HFFc6 (cell line): ENCODE measurements around the gene KDM6A. TPM values are rescaled to one million over a fixed set of nuclear protein-coding genes. Genes with fewer than 3 reads are reported as not detected.
A peak's percentile ranks its signal among the peaks of the same experiment; 100 is the strongest.
"Not testable (repeated sequence)": the region's sequence is repeated elsewhere in the genome, so short reads cannot be mapped to it uniquely, and the experiment has no call there.

ENCODE experiments used
- DNase-seq: peaks from one replicate; pipeline ENCODE4 v3.0.0-alpha.2; 2018
- H3K27ac Mint-ChIP-seq: 2 replicates; pipeline ENCODE4 v1.8.0; 2020; ENCODE audit warnings: mild to moderate bottlenecking, mixed read lengths
- H3K27me3 Mint-ChIP-seq: 2 replicates; pipeline ENCODE4 v1.8.0; 2021; ENCODE audit warnings: mild to moderate bottlenecking, moderate library complexity, mixed read lengths; ENCODE audit not compliant: insufficient read depth
- H3K36me3 Mint-ChIP-seq: 2 replicates; pipeline ENCODE4 v1.8.0; 2021; ENCODE audit warnings: low read depth, mixed read lengths
- H3K4me1 Mint-ChIP-seq: 2 replicates; pipeline ENCODE4 v1.8.0; 2020; ENCODE audit warnings: low read depth, mixed read lengths
- H3K4me3 Mint-ChIP-seq: 2 replicates; pipeline ENCODE4 v1.8.0; 2020; ENCODE audit warnings: mild to moderate bottlenecking, moderate library complexity, mixed read lengths
- H3K9me3 Mint-ChIP-seq: 2 replicates; pipeline ENCODE4 v1.8.0; 2020; ENCODE audit warnings: mild to moderate bottlenecking, mixed read lengths
- CTCF ChIP-seq: fragments of 200-600 bp; sonication (generic); IDR thresholded peaks from 2 replicates; pipeline ENCODE4 v1.5.0; 2021; ENCODE audit warnings: antibody characterized with exemption, mild to moderate bottlenecking
- long read RNA-seq: library from polyadenylated mRNA; unstranded; transcript quantifications from one replicate; pipeline ENCODE4 v2.0.0, GENCODE V29; 2019
- total RNA-seq, 6 experiments: library from RNA; stranded (reverse); fragmentation: NEBNext Ultra II Directional; extraction: Animal tissue kit (Norgen Biotek cat#: 25700); gene quantifications; 2 replicates in 1 of 6; 3 replicates in 5 of 6; pipeline ENCODE4 v1.2.3, GENCODE V29; 2021

The KDM6A gene
- total RNA-seq, result 10 to 100 TPM in 2 of 6 experiments, 1 to 10 TPM in 4; 6.4 to 14.3 (median 9.0) TPM
- long read RNA-seq, partial matches to known transcripts, result 3 of 5 reads
- long read RNA-seq, other reads (novel, unspliced or antisense), result 2 of 5 reads

- Mint-ChIP-seq H3K9me3 (no peaks in the 10 kb centered on the region), H3K27ac (peak within 1 kb of the TSS; percentile 95), H3K36me3 (peaks cover 5% of the 10 kb centered on the region), H3K4me1 (peaks cover 6% of the 10 kb centered on the region), H3K4me3 (peak within 1 kb of the TSS; percentile 97), H3K27me3 (0 out of 2 replicates have a peak, but pooled peaks cover 2% of the 10 kb centered on the region)
- TF ChIP-seq CTCF, result no peak
- DNase-seq, result peak; percentile 93
Observed at GRCh38 chrX:44872821-44873414, at the start of gene KDM6A. Gene KDM6A (plus strand): TSS chrX:44873188. CDS start chrX:44873552, 364 bp downstream.

- H3K4me1 Mint-ChIP-seq, H3K36me3 Mint-ChIP-seq, DNase-seq, H3K9me3 Mint-ChIP-seq, H3K4me3 Mint-ChIP-seq, H3K27ac Mint-ChIP-seq, H3K27me3 Mint-ChIP-seq: not testable (repeated sequence)
Observed at GRCh38 chrX:44823193-44823592, 49.8 kb upstream of the KDM6A start.

GRCh38 chrX:44828008-44828605 lies 44.9 kb upstream of the KDM6A start:
- Mint-ChIP-seq H3K4me1 (peaks cover 7% of the 10 kb centered on the region), H3K9me3 (no peaks in the 10 kb centered on the region), H3K27ac (no peak overlapping the region; the same call in 1 of the 2 replicates), H3K27me3 (no peaks in the 10 kb centered on the region), H3K4me3 (no peak overlapping the region), H3K36me3 (no peaks in the 10 kb centered on the region)
- peak; percentile 63 for DNase-seq
- TF ChIP-seq CTCF, result no peak

GRCh38 chrX:44829832-44830231 lies 43.2 kb upstream of the KDM6A start:
- TF ChIP-seq CTCF, result no peak

GRCh38 chrX:44842550-44843317 lies 30.3 kb upstream of the KDM6A start:
- TF ChIP-seq CTCF, result no peak
- no peaks in the 10 kb centered on the region for H3K9me3 Mint-ChIP-seq
- no peak for DNase-seq
- no peak overlapping the region for H3K4me3 Mint-ChIP-seq
- peaks cover 5% of the 10 kb centered on the region; the same call in 1 of the 2 replicates for H3K4me1 Mint-ChIP-seq
- H3K36me3 Mint-ChIP-seq, result no peaks in the 10 kb centered on the region
- no peaks in the 10 kb centered on the region for H3K27me3 Mint-ChIP-seq
- no peak overlapping the region for H3K27ac Mint-ChIP-seq

More at GRCh38 chrX:44829832-44830231, 43.2 kb upstream of the KDM6A start:
- DNase-seq, result no peak
- peaks cover 7% of the 10 kb centered on the region for H3K4me1 Mint-ChIP-seq
- H3K27ac Mint-ChIP-seq, result no peak overlapping the region
- H3K4me3 Mint-ChIP-seq, result no peak overlapping the region
- H3K36me3 Mint-ChIP-seq, result no peaks in the 10 kb centered on the region
- no peaks in the 10 kb centered on the region for H3K27me3 Mint-ChIP-seq
- no peaks in the 10 kb centered on the region for H3K9me3 Mint-ChIP-seq
